Stimulated activated naive B cell treated with anti-CD40 and anti-IgM and Interleukin-4, amounts not matched to agents 10 μg/mL and 1 μg/mL and 100 μg/mL, for 72 hours (primary cell): ENCODE measurements around the gene OR7A10.

Source experiments
- ATAC-seq, 2 donors: fragments of 150-1000 bp; cut with Tn5 transposase; replicated peaks; 2 replicates each; pipeline ENCODE4 v1.10.0; 2021; ENCODE audit warnings: moderate library complexity in 1 of 2
- DNase-seq: peaks from one replicate; pipeline ENCODE4 v3.0.0; 2021
- H3K27ac Mint-ChIP-seq: one replicate; pipeline ENCODE4 v1.8.0; 2022; ENCODE audit warnings: mild to moderate bottlenecking, mixed read lengths
- H3K27me3 Mint-ChIP-seq, 2 donors: one replicate each; pipeline ENCODE4 v1.8.0; 2022; ENCODE audit warnings: mixed read lengths in 2 of 2
- H3K36me3 Mint-ChIP-seq, 2 donors: one replicate each; pipeline ENCODE4 v1.8.0; 2022; ENCODE audit warnings: mixed read lengths in 2 of 2, mild to moderate bottlenecking in 1 of 2
- H3K4me1 Mint-ChIP-seq, 2 donors: one replicate each; pipeline ENCODE4 v1.8.0; 2022; ENCODE audit warnings: mixed read lengths in 2 of 2, mild to moderate bottlenecking in 1 of 2
- H3K4me3 Mint-ChIP-seq, 2 donors: one replicate each; pipeline ENCODE4 v1.8.0; 2022; ENCODE audit warnings: mild to moderate bottlenecking in 2 of 2, mixed read lengths in 2 of 2, moderate library complexity in 1 of 2
- H3K9me3 Mint-ChIP-seq, 2 donors: one replicate each; pipeline ENCODE4 v1.8.0; 2022; ENCODE audit warnings: mixed read lengths in 2 of 2, mild to moderate bottlenecking in 1 of 2

Gene OR7A10

GRCh38 chr19:14848822-14849221 is at the start of gene OR7A10:
Gene OR7A10, minus strand, starts transcription at chr19:14848922. Its CDS starts 7,045 bp downstream, at chr19:14841877.
- Mint-ChIP-seq H3K4me3 (no peak within 1 kb of the TSS), H3K27me3 (peaks cover 35 to 39% of the 10 kb centered on the region in 2 donors), H3K9me3 (no peaks in the 10 kb centered on the region), H3K27ac (no peak within 1 kb of the TSS), H3K4me1 (no peaks in the 10 kb centered on the region), H3K36me3 (no peaks in the 10 kb centered on the region)
- DNase-seq (no peak), ATAC-seq (no peak)

GRCh38 chr19:14890643-14891379 is 42.1 kb upstream of the OR7A10 start:
- Mint-ChIP-seq H3K36me3 (no peaks in the 10 kb centered on the region), H3K4me3 (no peak overlapping the region), H3K9me3 (no peaks in the 10 kb centered on the region), H3K27ac (peak overlapping the region; percentile 37), H3K4me1 (peaks cover 15 to 19% of the 10 kb centered on the region in 2 donors), H3K27me3 (peaks cover 15 to 35% of the 10 kb centered on the region in 2 donors)
- ATAC-seq, result no peak
- no peak for DNase-seq

- ATAC-seq, result no peak
- H3K4me3 Mint-ChIP-seq, result no peak overlapping the region
- peaks cover 15 to 32% of the 10 kb centered on the region in 2 donors for H3K27me3 Mint-ChIP-seq
- H3K4me1 Mint-ChIP-seq, result peaks cover 21 to 22% of the 10 kb centered on the region in 2 donors
- no peaks in the 10 kb centered on the region for H3K36me3 Mint-ChIP-seq
- H3K9me3 Mint-ChIP-seq, result no peaks in the 10 kb centered on the region
- no peak for DNase-seq
- H3K27ac Mint-ChIP-seq, result no peak overlapping the region
Measured at GRCh38 chr19:14889994-14890642, 41.4 kb upstream of the OR7A10 start.

GRCh38 chr19:14886032-14886431 is 37.3 kb upstream of the OR7A10 start, which contains the start of gene OR7A17:
Gene OR7A17, minus strand, starts transcription at chr19:14886132. Its CDS starts 4,777 bp downstream, at chr19:14881355.
- H3K4me3 Mint-ChIP-seq, result no peak within 1 kb of the TSS
- H3K27me3 Mint-ChIP-seq, result peaks cover 0 to 7% of the 10 kb centered on the region in 2 donors
- DNase-seq, result no peak
- H3K9me3 Mint-ChIP-seq, result no peaks in the 10 kb centered on the region
- ATAC-seq, result no peak
- no peaks in the 10 kb centered on the region for H3K36me3 Mint-ChIP-seq
- peaks cover 21% of the 10 kb centered on the region in 2 donors for H3K4me1 Mint-ChIP-seq
- peak within 1 kb of the TSS; percentile 9 for H3K27ac Mint-ChIP-seq

GRCh38 chr19:14871619-14872230 is 23.0 kb upstream of the OR7A10 start:
- Mint-ChIP-seq H3K27ac (no peak overlapping the region), H3K4me1 (no peaks in the 10 kb centered on the region), H3K9me3 (no peaks in the 10 kb centered on the region), H3K4me3 (no peak overlapping the region), H3K27me3 (peaks cover 20 to 23% of the 10 kb centered on the region in 2 donors), H3K36me3 (no peaks in the 10 kb centered on the region)
- DNase-seq, result no peak
- peak in 1 of 2 donors; percentile 38 for ATAC-seq

GRCh38 chr19:14868497-14868896 is 19.8 kb upstream of the OR7A10 start:
- H3K27me3 Mint-ChIP-seq, result peaks cover 32 to 33% of the 10 kb centered on the region in 2 donors
- no peak overlapping the region for H3K27ac Mint-ChIP-seq
- no peak overlapping the region for H3K4me3 Mint-ChIP-seq
- no peaks in the 10 kb centered on the region for H3K9me3 Mint-ChIP-seq
- ATAC-seq, result no peak
- no peaks in the 10 kb centered on the region for H3K36me3 Mint-ChIP-seq
- no peak for DNase-seq
- H3K4me1 Mint-ChIP-seq, result no peaks in the 10 kb centered on the region

GRCh38 chr19:14843578-14843977 is 5.1 kb downstream of the OR7A10 start:
- Mint-ChIP-seq H3K4me3 (no peak overlapping the region), H3K36me3 (no peaks in the 10 kb centered on the region)
- no peak for ATAC-seq

GRCh38 chr19:14843169-14843568 is 5.6 kb downstream of the OR7A10 start:
- no peak for ATAC-seq
- Mint-ChIP-seq H3K9me3 (no peaks in the 10 kb centered on the region), H3K36me3 (no peaks in the 10 kb centered on the region), H3K4me3 (no peak overlapping the region), H3K27me3 (peaks cover 23 to 32% of the 10 kb centered on the region in 2 donors), H3K4me1 (peaks cover 0 to 2% of the 10 kb centered on the region in 2 donors), H3K27ac (no peak overlapping the region)
- no peak for DNase-seq

More at GRCh38 chr19:14843578-14843977, 5.1 kb downstream of the OR7A10 start:
- H3K9me3 Mint-ChIP-seq, result no peaks in the 10 kb centered on the region
- no peak overlapping the region for H3K27ac Mint-ChIP-seq
- DNase-seq, result no peak
- H3K27me3 Mint-ChIP-seq, result peaks cover 25 to 34% of the 10 kb centered on the region in 2 donors
- peaks cover 0 to 2% of the 10 kb centered on the region in 2 donors for H3K4me1 Mint-ChIP-seq

- no peak for ATAC-seq
- Mint-ChIP-seq H3K4me1 (peaks cover 0 to 5% of the 10 kb centered on the region in 2 donors), H3K9me3 (no peaks in the 10 kb centered on the region), H3K27me3 (peaks cover 20 to 28% of the 10 kb centered on the region in 2 donors), H3K36me3 (no peaks in the 10 kb centered on the region), H3K27ac (no peak overlapping the region), H3K4me3 (no peak overlapping the region)
- DNase-seq, result no peak
Measured at GRCh38 chr19:14840206-14840605, 8.5 kb downstream of the OR7A10 start.

GRCh38 chr19:14837391-14837790 is 11.3 kb downstream of the OR7A10 start:
- Mint-ChIP-seq H3K9me3 (no peaks in the 10 kb centered on the region), H3K4me1 (peaks cover 0 to 5% of the 10 kb centered on the region in 2 donors), H3K27ac (no peak overlapping the region), H3K4me3 (no peak overlapping the region), H3K27me3 (peaks cover 4 to 7% of the 10 kb centered on the region in 2 donors), H3K36me3 (no peaks in the 10 kb centered on the region)
- no peak for DNase-seq
- ATAC-seq, result no peak

GRCh38 chr19:14835011-14835410 is 13.7 kb downstream of the OR7A10 start, which contains the start of the genes OR7A5 and OR7C1:
Gene OR7A5, minus strand, starts transcription at chr19:14835185. Its CDS starts 6,944 bp downstream, at chr19:14828241.
Gene OR7C1, minus strand, starts transcription at chr19:14835185. Its CDS starts 35,049 bp downstream, at chr19:14800136.
- no peak within 1 kb of the TSS for H3K27ac Mint-ChIP-seq
- peaks cover 0 to 2% of the 10 kb centered on the region in 2 donors for H3K9me3 Mint-ChIP-seq
- H3K4me3 Mint-ChIP-seq, result no peak within 1 kb of the TSS
- no peak for ATAC-seq
- peaks cover 7 to 12% of the 10 kb centered on the region in 2 donors for H3K4me1 Mint-ChIP-seq
- H3K27me3 Mint-ChIP-seq, result no peaks in the 10 kb centered on the region
- no peak for DNase-seq
- no peaks in the 10 kb centered on the region for H3K36me3 Mint-ChIP-seq

- Mint-ChIP-seq H3K4me3 (no peak overlapping the region), H3K4me1 (peaks cover 4 to 14% of the 10 kb centered on the region in 2 donors), H3K36me3 (no peaks in the 10 kb centered on the region), H3K9me3 (peaks cover 0 to 2% of the 10 kb centered on the region in 2 donors), H3K27me3 (peaks cover 11 to 14% of the 10 kb centered on the region in 2 donors), H3K27ac (peak overlapping the region; percentile 62)
- DNase-seq, result peak; percentile 34
- ATAC-seq, result peak; percentile 88 to 95
Measured at GRCh38 chr19:14830702-14831101, 18.0 kb downstream of the OR7A10 start.

- Mint-ChIP-seq H3K9me3 (peaks cover 0 to 2% of the 10 kb centered on the region in 2 donors), H3K27me3 (peaks cover 11 to 17% of the 10 kb centered on the region in 2 donors), H3K4me3 (no peak overlapping the region), H3K27ac (no peak overlapping the region), H3K4me1 (peaks cover 4 to 12% of the 10 kb centered on the region in 2 donors), H3K36me3 (no peaks in the 10 kb centered on the region)
- ATAC-seq (no peak), DNase-seq (no peak)
Measured at GRCh38 chr19:14826006-14826405, 22.7 kb downstream of the OR7A10 start.

- Mint-ChIP-seq H3K4me1 (no peaks in the 10 kb centered on the region), H3K27me3 (peaks cover 11% of the 10 kb centered on the region in 2 donors), H3K27ac (no peak overlapping the region), H3K4me3 (no peak overlapping the region), H3K9me3 (no peaks in the 10 kb centered on the region), H3K36me3 (no peaks in the 10 kb centered on the region)
- ATAC-seq (no peak), DNase-seq (no peak)
Measured at GRCh38 chr19:14821937-14822336, 26.8 kb downstream of the OR7A10 start.
